Stimulated activated CD4-positive, alpha-beta T cell treated with anti-CD3 and anti-CD28 coated beads, Interleukin-15, amount 100 ng/mL, for 24 hours (primary cell): ENCODE data around the gene CTSO.
A peak's percentile ranks its signal among the peaks of the same experiment; 100 is the strongest.
"Not testable (repeated sequence)": the region's sequence is repeated elsewhere in the genome, so short reads cannot be mapped to it uniquely, and the experiment has no call there.

Experiments
- DNase-seq: peaks from one replicate; pipeline ENCODE4 v3.0.0-alpha.2; 2020

Gene CTSO

GRCh38 chr4:155954118-155954685, 536 bp upstream of the CTSO start:
- peak; percentile 4 for DNase-seq

- no peak for DNase-seq
Measured at GRCh38 chr4:155952501-155952901, 1.2 kb downstream of the CTSO start.

GRCh38 chr4:155950461-155950860, 3.2 kb downstream of the CTSO start:
- DNase-seq: no peak

- DNase-seq: no peak
Measured at GRCh38 chr4:155948541-155948940, 5.1 kb downstream of the CTSO start.

GRCh38 chr4:155946486-155946885, 7.2 kb downstream of the CTSO start:
- DNase-seq: no peak

GRCh38 chr4:155944516-155944915, 9.2 kb downstream of the CTSO start:
- DNase-seq: no peak

- DNase-seq: no peak
Measured at GRCh38 chr4:155943605-155944291, 9.9 kb downstream of the CTSO start.

- DNase-seq: no peak
Measured at GRCh38 chr4:155941820-155942219, 11.8 kb downstream of the CTSO start.

GRCh38 chr4:155941085-155941790, 12.4 kb downstream of the CTSO start:
- DNase-seq: no peak

GRCh38 chr4:155935389-155935986, 18.2 kb downstream of the CTSO start:
- no peak for DNase-seq

GRCh38 chr4:155934634-155935033, 19.0 kb downstream of the CTSO start:
- DNase-seq: not testable (repeated sequence)

GRCh38 chr4:155931634-155932033, 22.0 kb downstream of the CTSO start:
- no peak for DNase-seq

- DNase-seq: no peak
Measured at GRCh38 chr4:155930330-155930729, 23.3 kb downstream of the CTSO start.

GRCh38 chr4:155929833-155930232, 23.8 kb downstream of the CTSO start:
- no peak for DNase-seq

GRCh38 chr4:155924637-155925036, 29.0 kb downstream of the CTSO start:
- DNase-seq: no peak

GRCh38 chr4:155921597-155921996, 32.1 kb downstream of the CTSO start:
- no peak for DNase-seq

- DNase-seq: no peak
Measured at GRCh38 chr4:155914782-155915181, 38.9 kb downstream of the CTSO start.

GRCh38 chr4:155911905-155912304, 41.8 kb downstream of the CTSO start:
- DNase-seq: no peak

GRCh38 chr4:155909615-155910226, 43.9 kb downstream of the CTSO start:
- no peak for DNase-seq

GRCh38 chr4:155908187-155909139, 45.2 kb downstream of the CTSO start:
- no peak for DNase-seq

GRCh38 chr4:155907556-155907955, 46.1 kb downstream of the CTSO start:
- DNase-seq: no peak

- DNase-seq: no peak
Measured at GRCh38 chr4:155906554-155907247, 47.0 kb downstream of the CTSO start.
